AG09319 (cell line): Measurements from ENCODE around the gene ZNHIT3.

ENCODE experiments used
- DNase-seq: peaks from one replicate; pipeline ENCODE4 v3.0.0-alpha.2; 2010; ENCODE audit warnings: low read depth; ENCODE audit errors: extremely low read depth
- TF ChIP-seq, protein P1 (sequence below): IDR thresholded peaks from 2 replicates; pipeline ENCODE4 v1.5.1; 2011; ENCODE audit warnings: low read depth, mild to moderate bottlenecking, inconsistent platforms, low read length, moderate library complexity

ZNHIT3 gene

DNA sequence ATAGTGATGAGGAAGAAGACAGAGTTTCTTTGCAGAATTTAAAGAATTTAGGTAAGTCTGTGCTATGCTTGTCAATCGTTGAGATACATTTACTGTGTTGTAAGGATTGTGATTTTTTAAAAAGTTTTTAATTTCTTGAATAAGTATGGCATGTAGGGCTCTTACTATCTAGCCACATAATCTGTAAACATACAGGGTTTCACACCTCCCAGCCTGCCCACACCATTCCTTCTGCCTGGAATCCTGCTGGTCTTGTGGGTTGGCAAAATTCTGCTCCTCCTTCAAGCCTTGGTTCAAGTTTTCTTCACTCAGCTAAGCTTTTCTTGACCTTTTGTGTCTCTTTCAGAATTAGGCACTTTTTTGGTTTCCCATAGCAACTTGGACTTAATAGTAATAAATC is 7.5 kb downstream of the ZNHIT3 start:
- TF ChIP-seq, protein P1, sequence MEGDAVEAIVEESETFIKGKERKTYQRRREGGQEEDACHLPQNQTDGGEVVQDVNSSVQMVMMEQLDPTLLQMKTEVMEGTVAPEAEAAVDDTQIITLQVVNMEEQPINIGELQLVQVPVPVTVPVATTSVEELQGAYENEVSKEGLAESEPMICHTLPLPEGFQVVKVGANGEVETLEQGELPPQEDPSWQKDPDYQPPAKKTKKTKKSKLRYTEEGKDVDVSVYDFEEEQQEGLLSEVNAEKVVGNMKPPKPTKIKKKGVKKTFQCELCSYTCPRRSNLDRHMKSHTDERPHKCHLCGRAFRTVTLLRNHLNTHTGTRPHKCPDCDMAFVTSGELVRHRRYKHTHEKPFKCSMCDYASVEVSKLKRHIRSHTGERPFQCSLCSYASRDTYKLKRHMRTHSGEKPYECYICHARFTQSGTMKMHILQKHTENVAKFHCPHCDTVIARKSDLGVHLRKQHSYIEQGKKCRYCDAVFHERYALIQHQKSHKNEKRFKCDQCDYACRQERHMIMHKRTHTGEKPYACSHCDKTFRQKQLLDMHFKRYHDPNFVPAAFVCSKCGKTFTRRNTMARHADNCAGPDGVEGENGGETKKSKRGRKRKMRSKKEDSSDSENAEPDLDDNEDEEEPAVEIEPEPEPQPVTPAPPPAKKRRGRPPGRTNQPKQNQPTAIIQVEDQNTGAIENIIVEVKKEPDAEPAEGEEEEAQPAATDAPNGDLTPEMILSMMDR, result no peak
- DNase-seq, result no peak

DNA sequence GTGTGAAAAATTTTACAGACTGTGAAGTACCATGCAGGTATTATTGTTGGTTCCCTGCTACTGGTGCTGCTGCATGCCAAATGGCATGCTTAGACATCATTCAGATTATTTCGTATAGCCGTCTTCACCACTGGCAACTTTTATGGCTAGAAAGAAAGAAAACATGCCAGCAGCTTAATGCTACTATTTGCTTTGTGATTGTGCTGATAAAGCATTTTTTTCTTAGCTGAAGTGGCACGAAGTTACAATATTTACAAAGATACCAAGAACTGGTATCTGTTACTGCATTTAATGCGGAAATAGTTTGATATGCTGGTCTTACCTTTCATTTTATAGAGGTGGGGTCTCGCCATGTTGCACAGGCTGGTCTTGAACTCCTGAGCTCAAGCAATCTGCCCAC is 8.2 kb downstream of the ZNHIT3 start:
- TF ChIP-seq, protein P1, result no peak
- DNase-seq, result no peak

- DNase-seq, result no peak
- TF ChIP-seq, protein P1, result no peak
These were observed 8.6 kb downstream of the ZNHIT3 start for GRCh38 chr17:36495076-36495578.

DNA sequence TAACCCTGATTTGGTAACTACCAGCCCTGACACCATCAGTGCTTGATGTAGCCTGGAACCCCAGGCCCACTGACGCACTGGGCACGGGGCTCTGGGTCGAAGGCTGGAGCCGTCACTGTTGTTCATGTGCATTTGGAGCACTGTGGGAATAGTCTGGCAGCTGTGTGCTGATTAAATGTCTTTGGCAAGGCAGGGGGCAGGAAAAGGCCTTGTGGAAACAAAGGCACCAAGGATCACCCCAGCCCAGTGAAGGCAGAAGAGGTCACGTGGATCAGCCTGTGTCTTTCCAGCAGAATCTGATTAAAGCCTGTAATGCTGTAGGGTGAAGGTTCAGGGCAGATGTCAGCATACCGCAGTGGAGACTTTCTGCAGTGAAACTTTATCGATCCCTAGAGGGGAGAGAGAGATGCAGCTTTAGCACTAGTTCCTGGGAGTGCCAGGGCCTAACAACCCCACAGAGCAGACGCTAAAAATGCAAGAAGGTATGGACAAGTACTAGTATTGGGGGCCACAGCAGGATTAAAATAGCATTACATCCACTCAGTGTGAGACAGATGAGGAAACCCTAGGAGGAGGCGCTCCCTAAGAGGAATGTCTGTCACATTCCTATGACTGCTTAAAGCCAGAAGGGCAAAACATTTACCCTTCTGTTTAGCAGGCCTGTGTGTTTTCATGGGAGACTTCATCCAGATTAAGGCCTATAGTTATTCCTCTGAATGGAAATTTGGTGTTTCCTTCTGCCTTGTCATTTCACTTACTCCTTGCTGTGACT is 9.7 kb downstream of the ZNHIT3 start:
- TF ChIP-seq, protein P1, result no peak
- no peak for DNase-seq

DNA sequence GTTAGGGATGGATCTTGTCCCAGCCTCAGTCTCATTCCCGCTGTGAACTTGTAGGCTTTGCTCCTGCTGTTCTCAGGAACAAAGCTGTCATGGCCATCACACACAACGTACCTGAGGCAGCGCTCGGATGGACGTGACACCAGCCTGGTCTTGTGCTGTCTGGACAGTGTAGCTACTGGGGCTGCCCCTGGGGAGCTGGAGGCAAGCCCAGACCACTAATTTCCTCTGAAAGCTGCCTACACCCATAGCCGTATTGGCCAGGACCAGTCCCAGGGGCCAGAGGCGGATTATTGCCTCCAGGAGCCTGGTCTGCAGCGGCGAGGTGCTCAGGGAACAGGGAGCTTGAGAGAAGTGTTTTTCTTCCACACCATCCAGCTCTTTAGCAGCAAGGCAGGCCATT is 11.7 kb downstream of the ZNHIT3 start:
- no peak for DNase-seq

DNA sequence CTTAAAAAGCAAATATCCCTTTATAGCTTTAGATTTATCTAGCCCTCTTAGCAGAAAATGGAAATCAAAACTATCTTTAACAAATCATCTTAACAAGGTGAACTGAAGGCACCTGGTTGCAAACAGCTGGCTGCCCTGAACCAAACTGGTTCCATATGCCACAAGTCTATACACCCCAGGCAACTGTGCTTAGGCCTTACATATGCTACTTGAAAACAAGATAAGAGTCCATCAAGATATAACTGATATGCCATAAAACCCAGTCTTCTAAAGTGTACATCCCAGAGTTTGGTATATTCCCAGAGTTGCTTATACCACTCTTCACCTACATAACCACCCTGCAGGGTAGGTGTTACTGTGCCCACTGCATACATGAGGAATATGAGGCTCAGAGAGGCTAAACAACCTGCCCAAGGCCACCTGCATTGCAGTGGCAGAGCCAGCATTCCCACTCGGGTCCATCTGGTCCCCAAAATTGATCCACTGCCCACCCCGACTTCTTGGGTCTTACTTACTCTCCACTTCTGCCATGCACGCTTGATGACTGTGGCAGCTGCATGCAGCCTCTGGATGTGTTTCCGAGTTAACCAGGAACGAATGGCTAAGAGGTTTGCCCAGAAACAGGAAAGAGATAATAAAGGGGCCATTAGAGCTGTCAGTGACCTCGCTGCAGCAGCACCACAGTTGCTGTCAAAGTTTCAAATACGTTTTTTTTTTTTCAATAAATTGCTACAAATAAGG is 12.2 kb downstream of the ZNHIT3 start:
- TF ChIP-seq, protein P1, result no peak
- DNase-seq, result no peak

More for the DNA sequence above, 11.7 kb downstream of the ZNHIT3 start:
- TF ChIP-seq, protein P1, result no peak

- no peak for DNase-seq
- TF ChIP-seq, protein P1, result no peak
These were observed 14.3 kb downstream of the ZNHIT3 start for GRCh38 chr17:36500745-36501225.
